Stimulated activated CD4-positive, alpha-beta T cell treated with anti-CD3 and anti-CD28 coated beads, Interleukin-15, amount 100 ng/mL, for 24 hours (primary cell): ENCODE data around the gene MYO9B.

ENCODE experiments used
- DNase-seq: peaks from one replicate; pipeline ENCODE4 v3.0.0-alpha.2; 2020

Gene MYO9B, protein sequence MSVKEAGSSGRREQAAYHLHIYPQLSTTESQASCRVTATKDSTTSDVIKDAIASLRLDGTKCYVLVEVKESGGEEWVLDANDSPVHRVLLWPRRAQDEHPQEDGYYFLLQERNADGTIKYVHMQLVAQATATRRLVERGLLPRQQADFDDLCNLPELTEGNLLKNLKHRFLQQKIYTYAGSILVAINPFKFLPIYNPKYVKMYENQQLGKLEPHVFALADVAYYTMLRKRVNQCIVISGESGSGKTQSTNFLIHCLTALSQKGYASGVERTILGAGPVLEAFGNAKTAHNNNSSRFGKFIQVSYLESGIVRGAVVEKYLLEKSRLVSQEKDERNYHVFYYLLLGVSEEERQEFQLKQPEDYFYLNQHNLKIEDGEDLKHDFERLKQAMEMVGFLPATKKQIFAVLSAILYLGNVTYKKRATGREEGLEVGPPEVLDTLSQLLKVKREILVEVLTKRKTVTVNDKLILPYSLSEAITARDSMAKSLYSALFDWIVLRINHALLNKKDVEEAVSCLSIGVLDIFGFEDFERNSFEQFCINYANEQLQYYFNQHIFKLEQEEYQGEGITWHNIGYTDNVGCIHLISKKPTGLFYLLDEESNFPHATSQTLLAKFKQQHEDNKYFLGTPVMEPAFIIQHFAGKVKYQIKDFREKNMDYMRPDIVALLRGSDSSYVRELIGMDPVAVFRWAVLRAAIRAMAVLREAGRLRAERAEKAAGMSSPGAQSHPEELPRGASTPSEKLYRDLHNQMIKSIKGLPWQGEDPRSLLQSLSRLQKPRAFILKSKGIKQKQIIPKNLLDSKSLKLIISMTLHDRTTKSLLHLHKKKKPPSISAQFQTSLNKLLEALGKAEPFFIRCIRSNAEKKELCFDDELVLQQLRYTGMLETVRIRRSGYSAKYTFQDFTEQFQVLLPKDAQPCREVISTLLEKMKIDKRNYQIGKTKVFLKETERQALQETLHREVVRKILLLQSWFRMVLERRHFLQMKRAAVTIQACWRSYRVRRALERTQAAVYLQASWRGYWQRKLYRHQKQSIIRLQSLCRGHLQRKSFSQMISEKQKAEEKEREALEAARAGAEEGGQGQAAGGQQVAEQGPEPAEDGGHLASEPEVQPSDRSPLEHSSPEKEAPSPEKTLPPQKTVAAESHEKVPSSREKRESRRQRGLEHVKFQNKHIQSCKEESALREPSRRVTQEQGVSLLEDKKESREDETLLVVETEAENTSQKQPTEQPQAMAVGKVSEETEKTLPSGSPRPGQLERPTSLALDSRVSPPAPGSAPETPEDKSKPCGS (N-terminal part only)

DNA sequence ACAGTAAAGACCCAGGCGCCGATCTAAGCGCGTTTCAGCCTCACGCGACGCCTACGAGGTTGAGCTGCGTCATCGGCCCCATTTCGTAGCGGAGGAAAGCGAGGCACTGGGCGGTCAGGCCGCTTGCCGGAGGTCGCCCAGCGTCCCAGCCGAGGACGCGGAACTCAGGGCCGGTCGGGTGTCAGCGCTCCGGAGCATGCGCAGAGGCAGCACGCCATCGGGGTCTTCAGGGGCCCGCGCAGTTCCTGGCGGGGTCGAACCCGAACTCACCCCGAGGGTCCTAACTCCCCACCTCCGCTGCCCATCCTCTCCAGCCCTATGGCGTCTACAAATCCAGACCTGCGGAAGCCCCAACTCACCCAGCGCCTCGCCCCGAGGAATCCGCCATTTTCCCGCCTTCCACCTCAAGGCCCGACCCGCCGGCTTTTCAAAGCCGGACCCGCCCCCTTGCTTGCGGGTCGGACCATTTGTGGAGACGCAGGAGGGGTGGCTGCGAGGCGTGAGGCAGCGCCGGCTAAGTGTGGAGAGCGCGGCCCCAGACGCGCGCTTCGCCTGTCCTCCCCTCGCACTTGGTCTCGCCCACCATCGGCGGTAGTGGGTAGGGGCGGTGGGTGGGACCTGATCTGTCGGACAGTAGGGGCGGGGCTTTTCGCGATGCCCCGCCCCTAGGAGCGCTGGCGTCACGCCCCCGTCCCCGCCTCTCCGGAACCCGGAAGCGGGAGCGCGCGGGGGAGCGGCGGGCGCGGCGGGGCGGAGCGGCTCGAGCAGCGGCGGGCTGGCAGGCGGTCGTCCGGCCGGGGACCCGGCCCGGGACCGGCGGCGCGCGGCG, at the start of gene MYO9B, which contains the start of gene HAUS8:
Gene MYO9B (plus strand): TSS at position 743 of the 829 bp plus-strand sequence. CDS start 25,941 bp downstream, outside the sequence.
Gene HAUS8 (minus strand): TSS at position 418 of the 829 bp plus-strand sequence. CDS start 30 bp downstream, at position 388.
- DNase-seq = peak; percentile 99

DNA sequence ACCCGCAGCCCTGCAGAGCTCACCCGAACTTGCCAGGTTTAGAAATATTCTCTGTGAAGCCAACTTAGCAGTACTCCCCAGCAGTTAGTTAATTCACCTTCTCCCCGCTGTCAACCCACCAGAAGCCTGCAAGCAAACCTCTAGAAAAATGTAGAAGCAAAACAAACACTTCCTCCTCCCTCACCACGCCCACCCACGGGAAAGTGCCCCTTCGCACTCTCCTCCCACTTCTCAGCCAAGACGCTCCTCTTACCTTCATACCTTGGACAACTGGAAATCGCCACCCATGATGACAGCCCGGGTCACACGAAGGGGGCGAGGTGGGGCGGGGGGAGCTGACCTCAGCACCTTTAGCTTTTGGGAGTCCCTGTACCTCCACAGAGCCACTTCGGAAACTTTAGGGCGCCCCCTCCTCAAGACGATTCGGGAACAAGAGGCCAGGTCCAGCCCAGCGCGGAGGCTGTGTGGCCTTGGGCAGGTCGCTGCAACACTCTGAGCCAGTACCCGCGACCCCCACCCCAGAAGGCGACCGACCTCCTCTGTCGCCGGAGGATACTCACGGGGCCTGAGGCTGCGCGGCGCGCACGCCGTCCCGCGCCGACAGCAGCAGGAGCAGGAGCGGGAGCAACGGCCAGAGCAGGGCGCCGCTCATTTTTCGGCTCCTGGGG, 49.5 kb upstream of the MYO9B start:
- DNase-seq = peak; percentile 18

DNA sequence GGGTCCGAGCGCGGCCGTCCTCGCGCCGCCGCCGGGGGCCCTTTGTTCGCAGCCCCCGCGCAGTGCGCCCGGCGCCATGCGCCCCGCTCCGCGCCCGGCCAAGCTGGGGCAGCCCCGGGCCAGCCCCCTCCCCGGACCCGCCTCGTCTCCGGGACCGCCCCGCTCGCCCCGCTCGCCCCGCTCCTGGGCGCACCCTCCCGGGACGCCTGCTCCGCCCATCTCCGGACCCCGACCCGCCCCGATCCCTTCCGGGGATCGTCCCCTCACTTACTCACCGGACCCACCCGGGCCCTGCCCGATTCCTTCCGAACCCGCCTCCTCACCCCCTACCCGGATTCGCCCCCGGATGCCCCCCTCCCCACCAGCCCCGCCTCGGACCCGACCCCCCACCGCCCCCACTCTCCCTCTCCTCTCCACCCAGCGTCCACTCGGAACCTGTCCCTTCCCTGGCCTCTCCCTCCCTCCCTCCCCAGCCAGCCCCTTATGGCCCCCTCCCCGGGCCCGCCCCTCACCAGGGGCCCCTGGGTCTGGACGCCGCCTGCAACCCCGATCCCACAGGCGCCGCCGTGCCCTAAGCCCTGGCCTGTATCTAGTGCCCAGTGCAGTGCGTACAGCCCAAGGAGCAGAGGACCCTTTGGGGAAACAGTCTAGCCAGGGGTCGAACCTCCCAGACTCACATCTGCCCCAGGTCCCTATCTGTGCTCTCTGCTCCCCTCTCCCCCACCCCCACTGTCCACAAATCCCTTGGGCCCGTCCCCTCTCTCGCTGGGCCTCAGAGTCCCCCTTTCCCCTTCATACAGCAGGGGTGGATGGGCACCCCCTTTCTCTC, 48.7 kb upstream of the MYO9B start, which contains the start of gene CPAMD8:
Gene CPAMD8 (minus strand): TSS at position 105 of the 829 bp plus-strand sequence. CDS start 168 bp downstream, outside the sequence.
- DNase-seq = no peak

DNA sequence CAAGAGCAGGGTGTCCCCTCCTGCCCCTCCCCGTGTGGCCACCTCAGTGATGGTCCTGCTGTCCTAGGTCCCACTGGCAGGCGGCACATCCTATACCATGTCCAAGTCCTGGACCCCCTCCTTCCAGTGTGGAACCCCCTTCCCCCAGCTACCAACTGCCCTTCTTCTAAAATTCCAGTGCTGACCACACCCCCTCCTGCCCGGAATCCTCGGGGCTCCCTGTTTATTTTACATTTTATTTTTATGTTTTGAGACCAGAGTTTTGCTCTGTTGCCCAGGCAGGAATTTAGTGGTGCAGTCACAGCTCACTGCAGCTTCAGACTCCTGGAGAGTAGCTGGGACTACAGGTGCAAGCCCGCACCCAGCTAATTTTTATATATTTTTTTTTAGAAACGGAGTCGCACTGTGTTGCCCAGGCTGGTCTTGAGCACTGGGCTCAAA, 48.0 kb upstream of the MYO9B start:
- no peak for DNase-seq

DNA sequence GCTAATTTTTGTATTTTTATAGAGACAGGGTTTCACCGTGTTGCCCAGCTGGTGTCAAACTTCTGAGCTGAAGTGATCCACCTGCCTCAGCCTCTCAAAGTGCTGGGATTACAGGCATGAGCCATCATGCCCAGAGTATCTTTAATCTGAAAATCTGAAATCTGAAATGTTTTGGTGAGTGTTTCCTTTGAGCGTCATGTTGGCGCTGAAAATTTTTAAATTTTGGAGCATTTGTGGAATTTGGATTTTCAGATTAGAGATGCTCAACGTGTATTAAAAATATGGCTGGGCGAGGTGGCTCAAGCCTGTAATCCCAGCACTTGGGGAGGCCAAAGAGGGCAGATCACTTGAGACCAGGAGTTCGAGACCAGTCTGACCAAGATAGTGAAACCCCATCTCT, 43.8 kb upstream of the MYO9B start:
- DNase-seq = no peak

DNA sequence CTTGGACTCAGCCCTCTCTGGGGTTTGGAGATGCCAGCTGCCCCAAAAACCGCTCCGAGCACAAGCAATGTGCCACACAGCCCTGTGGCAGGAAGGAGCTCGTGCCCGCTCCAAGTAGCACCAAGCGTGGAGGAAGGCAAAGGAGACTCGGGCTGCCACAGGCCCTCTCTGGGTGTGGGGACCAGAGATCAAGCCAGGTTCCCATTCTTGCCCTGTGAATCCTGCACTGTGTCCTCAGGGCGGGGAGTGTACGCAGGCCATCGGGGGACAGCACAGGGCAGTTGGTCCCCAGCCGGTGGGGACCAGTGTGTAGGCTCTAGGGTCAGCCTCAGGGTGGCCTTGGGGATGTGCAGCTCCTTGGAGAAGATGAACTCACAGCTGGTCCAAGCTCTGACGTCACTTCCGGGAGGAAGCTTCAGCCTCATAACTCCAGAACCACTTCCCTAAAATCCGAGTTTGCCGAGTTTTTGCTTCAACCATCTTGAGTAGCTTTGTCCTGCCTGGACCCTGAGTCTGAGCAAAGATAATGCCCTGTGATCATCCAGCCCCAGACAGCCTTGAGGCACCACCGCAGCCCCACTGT, 39.6 kb upstream of the MYO9B start:
- no peak for DNase-seq

DNA sequence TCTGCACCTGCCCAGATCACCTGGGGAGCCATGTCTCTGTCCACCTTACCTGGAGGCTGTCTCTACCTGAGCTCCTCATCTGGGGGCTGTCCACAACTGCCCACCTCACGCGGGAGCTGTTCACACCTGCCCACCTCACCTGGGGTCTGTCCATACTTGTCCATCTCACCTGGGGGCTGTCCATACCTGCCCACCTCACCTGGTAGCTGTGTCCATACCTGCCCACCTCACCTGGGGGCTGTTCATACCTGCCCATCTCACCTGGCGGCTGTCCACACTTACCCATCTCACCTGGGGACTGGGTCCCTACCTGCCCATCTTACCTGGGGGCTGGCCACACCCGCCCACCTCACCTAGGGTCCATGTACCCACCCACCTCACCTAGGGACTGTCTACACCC, 38.9 kb upstream of the MYO9B start:
- DNase-seq = no peak

DNA sequence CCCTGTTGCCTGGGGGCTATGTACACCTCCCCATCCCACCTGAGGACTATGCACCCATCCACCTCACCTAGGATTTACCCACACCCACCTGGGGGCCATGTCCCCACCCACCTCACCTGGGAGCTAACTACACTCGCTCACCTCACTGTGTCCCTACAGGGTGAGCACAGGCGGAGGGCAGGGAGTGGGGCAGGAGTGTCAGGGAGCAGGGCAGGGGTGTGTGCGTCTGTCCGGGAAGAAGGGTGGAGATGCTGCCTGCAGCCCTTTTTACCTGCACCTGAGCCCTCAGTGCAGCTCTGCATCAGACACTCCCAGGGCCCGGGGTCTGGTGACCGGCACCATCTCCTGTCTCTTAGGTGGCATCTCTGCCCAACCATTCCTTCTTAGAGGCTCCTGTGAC, 38.4 kb upstream of the MYO9B start:
- no peak for DNase-seq

DNA sequence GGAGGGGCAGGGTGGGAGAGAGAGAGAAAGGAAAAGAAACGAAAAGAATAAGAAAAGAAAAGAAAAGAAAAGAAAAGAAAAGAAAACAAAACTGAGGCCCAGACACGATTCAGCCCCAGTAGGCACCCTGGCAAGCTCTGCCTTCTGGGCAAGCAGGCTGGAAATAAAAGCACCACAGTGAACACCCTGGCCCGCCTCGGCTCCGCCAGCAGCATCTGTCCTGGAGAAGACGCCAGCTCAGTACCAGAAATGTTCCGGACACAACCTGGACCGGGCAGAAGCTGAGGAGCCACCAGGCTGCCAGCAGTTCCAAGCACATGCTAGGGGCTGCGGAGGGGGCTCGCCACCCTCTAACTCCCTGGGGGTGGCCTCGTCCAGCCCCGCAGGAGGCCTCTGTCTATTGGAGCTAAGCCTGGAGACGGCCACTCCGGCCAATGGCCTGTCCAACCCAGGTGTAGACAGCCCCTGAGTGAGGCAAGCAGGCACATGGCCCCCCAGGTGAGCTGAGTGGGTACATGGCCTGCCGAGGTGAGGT, 37.5 kb upstream of the MYO9B start:
- no peak for DNase-seq

DNA sequence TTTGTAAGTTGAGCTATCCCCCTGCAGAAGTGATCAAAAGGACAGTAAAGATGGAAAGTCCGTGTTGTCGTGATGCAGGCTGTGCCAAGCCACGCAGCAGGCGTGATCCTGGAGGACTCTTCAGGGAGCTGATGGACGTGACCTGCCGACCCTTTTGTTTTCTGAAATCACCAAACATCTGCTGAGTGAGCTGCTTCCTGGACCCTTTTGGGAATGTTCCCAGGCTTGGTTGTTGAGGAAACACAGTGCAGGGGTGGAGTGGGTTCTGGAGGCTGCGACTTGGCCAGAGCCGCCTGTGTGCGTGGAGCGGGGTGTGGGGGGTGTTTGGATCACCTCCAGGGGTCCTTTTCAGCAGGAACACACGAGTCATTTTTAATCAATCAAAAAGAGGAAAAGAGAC, 33.6 kb upstream of the MYO9B start:
- no peak for DNase-seq

DNA sequence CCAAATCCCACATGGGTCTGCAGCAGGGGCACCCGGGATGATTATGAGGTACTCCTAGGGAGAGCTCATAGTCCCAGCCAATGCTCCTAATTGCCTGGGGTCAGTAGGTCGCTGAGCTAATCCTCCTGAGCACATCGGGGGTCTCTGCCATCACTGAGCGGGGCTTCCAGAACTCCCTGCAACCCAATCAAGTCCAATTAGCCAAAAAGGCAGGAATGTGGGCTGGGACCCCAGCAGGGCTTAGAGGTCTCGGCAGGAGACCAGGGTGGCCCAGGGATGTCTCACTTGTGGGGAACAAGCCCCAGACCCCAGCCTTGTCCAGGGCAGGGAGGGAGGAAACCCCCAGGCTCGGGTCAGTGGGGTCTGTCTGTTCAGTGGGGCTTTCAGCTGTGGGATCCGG, 31.8 kb upstream of the MYO9B start:
- DNase-seq = no peak

DNA sequence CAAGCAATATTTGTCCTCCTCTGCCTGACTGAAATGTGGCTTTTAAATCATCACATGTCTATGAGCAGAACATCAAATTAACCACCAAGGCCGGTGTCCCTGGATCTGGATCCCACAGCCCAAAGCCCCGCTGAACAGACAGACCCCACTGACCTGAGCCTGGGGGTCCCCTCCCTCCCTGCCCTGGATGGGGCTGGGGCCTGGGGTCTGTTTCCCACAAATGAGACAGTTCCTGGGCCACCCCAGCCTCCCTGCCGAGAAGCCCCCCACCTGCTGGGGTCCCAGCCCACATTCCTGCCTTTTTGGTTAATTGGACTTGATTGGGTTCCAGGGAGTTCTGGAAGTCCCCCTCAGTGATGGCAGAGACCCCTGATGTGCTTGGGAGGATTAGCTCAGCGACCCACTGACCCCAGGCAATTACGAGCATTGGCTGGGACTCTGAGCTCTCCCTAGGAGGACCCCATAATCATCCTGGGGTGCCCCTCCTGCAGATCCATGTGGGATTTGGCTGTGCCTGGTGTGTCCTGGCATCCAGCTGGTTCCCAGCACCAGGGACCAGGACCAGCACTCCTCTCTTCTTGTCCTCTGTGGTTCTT, 29.6 kb upstream of the MYO9B start:
- no peak for DNase-seq

DNA sequence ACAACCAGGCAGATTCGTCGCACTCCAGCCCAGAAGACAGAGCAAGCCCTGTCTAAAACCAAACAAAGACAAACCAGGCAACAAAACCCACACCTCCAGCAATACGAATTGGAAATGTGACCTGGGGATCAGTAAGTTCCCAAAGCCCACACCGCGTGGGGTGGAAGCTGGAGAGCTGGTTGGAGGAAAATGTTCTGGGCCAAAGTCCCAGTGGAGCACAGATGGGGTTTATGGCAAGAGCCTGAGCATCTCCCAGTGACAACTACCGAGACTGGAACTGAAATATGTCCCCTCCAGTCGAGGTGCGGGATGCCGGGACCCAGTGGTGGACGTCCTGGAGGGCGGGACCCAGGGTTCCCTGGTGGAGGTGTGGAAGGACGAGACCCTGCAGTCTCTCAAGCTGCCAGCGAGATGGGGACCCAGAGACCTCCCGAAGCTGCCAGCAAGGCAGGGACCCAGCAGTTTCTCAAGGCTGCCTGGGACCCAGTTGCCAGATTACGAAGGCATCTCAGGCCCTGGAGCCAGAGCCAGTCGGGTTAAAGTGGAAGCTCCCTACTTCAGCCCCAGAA, 26.6 kb upstream of the MYO9B start:
- no peak for DNase-seq

DNA sequence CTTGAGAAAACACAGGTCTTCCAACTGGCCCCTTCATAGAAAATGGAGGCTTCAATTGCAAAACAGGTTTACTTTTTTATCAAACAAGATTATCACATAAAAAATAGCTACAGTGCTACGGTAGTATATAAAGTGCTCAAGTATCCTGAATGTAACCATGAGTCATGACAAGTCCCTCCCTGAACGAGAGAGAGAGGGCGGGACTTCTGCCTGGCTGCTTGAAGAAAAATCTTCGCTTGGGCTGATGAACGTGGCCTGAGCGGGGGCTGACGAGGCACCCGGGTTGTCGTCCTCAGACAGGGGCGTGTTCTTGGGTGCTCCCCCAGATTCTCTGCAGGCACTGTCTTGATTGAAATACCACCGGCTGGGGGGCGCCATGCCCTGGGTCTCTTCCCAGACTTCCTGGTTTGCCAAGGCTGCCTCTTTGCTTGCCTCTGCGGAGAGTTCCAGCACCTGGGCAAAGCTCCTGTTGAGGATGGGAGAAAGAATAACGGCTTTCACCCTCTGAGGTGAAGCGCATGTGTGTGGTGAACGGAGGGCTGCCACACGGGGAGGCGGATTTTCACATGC, 25.8 kb upstream of the MYO9B start:
- DNase-seq = no peak

DNA sequence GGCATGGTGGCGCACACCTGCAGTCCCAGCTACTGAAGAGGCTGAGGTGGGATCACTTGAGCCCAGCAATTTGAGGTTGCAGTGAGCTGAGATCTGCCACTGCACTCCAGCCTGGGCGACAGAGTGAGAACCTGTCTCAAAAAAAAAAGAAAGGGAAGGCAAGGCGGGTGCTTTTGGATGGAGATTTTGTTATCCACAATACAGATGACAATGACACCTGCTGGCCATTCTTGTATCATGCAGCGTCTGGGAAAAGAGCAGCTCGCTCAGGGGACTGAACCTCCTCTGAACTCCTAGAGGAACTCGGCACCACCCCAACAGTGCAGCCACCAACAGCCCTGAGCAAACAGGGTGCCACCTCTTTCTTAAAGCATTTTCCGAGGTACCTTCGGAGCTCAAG, 23.1 kb upstream of the MYO9B start:
- no peak for DNase-seq

DNA sequence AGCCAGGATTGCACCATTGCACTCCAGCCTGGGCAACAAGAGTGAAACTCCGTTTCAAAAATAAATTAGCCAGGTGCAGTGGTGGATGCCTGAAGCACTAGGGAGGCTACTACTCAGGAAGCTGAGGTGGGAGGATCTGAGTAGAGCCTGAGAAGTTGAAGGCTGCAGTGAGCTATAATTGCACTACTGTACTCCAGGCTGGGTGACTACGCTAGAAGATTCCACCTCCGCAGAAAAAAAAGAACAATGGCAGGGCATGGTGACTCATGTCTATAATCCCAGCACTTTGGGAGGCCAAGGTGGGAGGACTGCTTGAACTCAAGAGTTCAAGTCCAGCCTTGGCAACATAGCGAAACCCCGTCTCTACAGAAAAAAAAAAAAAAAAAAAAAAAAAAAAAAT, 20.8 kb upstream of the MYO9B start:
- no peak for DNase-seq

DNA sequence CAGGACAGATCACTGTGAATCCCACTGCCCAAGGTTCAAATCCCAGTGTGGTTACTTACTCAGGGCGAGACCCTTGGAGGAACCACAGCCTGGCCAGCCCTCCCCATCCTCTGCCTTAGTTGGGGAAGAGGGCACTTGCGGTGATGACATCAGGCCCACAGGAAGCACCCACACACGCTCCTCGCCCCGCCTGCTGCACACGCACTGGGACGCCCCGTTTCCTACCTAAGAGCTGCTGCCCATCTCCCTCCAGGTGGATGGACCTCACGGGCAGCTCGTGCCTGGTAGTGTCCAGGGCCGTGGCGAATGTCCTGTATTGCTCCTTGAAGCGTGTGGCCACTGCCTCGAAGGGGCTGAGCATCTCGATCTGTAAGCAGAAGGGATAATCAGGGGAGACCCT, 19.9 kb upstream of the MYO9B start:
- no peak for DNase-seq

DNA sequence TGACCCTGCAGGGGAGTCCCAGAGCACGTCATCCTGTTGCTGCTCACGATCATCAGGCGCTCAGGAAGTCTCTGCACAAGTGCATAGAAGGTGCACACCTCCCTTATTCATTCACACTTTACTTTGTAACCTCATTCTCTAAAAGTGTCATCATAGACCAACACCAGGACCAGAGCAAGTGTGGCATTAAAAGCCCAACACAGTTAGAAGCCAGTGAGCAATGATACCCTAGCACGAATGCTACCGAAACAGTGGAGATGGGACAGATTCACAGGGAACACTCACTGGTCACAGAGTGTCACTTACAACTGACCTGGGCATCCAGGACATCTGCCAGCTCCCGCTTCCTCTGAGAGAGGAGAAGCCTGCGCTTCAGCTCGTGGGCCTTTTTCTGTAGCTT, 17.3 kb upstream of the MYO9B start:
- no peak for DNase-seq

DNA sequence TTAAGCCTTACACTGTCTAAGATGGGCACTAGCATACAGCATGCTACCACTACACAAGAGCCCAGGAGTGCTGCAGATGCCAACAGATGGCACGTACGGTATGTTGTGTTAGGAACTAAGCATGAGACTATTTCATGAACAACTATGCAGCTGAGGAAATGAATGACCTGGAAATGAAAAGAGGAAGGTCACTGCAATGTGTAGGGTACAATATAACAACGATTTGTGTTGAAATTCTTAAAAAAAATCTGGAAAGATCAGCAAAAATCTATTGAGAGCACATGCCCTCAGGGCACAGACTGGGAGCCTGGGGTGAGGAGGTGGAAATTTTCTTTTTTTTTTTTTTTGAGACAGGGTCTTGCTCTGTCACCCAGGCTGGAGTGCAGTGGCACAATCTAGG, 14.8 kb upstream of the MYO9B start:
- DNase-seq = no peak
